ENCODE data around the gene HOOK1. TPM values are rescaled to one million over a fixed set of nuclear protein-coding genes. Genes with fewer than 3 reads are reported as not detected.
A peak's percentile ranks its signal among the peaks of the same experiment; 100 is the strongest.
"Not testable (repeated sequence)": the region's sequence is repeated elsewhere in the genome, so short reads cannot be mapped to it uniquely, and the experiment has no call there.

The HOOK1 gene
- total and polyA plus RNA-seq, 12 donors, result 0.61 to 6.1 (median 3.0) TPM

DNA sequence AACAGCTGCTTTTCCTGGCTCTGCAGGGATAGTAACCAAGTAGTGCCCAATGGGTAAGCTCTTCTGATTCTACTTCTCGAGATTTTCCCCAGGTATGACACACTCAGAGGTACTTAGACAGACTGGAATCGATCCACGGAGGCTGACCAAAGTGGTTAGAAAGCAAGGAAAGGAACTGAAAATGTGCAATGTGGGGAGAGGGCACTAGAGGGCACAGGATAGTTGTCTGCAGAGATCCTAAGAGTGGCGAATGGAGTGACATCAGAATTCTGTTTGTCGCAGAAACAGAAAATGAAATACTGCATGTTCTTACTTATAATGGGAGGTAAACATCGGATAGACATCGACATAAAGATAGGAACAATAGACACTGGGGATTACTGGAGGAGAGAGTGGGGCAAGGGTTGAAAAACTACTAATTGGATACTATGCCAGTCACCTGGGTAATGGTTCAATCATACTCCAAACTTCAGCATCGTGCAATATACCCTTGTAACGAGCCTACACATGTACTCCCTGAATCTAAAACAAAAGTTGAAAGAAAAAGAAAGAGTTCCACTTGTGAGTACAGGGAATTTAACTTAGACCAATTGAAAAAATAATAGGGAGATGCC, 88.5 kb downstream of the HOOK1 start:
- no peak for DNase-seq
- TF ChIP-seq, protein P1, sequence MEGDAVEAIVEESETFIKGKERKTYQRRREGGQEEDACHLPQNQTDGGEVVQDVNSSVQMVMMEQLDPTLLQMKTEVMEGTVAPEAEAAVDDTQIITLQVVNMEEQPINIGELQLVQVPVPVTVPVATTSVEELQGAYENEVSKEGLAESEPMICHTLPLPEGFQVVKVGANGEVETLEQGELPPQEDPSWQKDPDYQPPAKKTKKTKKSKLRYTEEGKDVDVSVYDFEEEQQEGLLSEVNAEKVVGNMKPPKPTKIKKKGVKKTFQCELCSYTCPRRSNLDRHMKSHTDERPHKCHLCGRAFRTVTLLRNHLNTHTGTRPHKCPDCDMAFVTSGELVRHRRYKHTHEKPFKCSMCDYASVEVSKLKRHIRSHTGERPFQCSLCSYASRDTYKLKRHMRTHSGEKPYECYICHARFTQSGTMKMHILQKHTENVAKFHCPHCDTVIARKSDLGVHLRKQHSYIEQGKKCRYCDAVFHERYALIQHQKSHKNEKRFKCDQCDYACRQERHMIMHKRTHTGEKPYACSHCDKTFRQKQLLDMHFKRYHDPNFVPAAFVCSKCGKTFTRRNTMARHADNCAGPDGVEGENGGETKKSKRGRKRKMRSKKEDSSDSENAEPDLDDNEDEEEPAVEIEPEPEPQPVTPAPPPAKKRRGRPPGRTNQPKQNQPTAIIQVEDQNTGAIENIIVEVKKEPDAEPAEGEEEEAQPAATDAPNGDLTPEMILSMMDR (IDR thresholded peaks at IDR 0.05), result peak in 6 of 9 donors; percentile 16 to 43 (median 34)
- ATAC-seq, result peak in 3 of 8 donors; percentile 41
- Histone ChIP-seq H3K9me3 (no peaks in the 10 kb centered on the region), H3K4me1 (peaks cover 0 to 58% (median 12%) of the 10 kb centered on the region in 9 donors), H3K36me3 (peaks cover 0 to 67% (median 4%) of the 10 kb centered on the region in 9 donors), H3K4me3 (no peak overlapping the region), H3K27ac (peak overlapping the region in 3 of 10 donors; percentile 39 to 56 (median 53)), H3K27me3 (peaks cover 0 to 2% (median 0%) of the 10 kb centered on the region in 7 donors)
- intact Hi-C loops (cut with DNase I), result loop anchor here in 1 of 10 donors (5.0 kb wide), 1 partner anchor 44 kb away; no protein-coding TSS in a partner anchor
- 45 to 47% methylated on average over 9 of the region's 9 CpGs for WGBS, 2 donors

DNA sequence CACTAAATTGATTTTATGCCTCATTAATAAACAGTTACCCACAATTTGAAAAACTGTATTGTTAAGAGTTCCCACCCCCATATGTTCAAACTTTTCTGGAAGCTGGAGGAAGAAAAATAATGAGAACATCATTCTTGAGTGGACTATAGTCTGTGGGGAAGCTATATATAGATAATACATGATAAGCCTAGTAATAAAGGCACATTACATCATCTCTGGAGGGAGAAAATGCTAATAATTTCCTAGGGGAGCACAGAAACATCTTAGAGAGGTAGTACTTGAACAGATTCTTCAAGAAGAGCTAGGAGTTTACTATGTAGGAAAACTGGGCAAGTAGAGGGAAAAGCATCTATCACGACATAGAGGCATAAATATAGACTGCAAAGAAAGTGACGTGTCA, 92.2 kb downstream of the HOOK1 start:
- 23 to 29% methylated on average over 2 of the region's 2 CpGs for WGBS, 2 donors
- Histone ChIP-seq H3K36me3 (peaks cover 0 to 75% (median 0%) of the 10 kb centered on the region in 9 donors), H3K9me3 (no peaks in the 10 kb centered on the region), H3K27me3 (no peaks in the 10 kb centered on the region), H3K4me1 (peaks cover 0 to 68% (median 4%) of the 10 kb centered on the region in 9 donors), H3K4me3 (no peak overlapping the region), H3K27ac (peak overlapping the region in 5 of 10 donors; percentile 12 to 56 (median 48))
- TF ChIP-seq, protein P1 (IDR thresholded peaks at IDR 0.05), result no peak
- no peak for ATAC-seq
- intact Hi-C loops (cut with DNase I), result no loop called here
- no peak for DNase-seq

DNA sequence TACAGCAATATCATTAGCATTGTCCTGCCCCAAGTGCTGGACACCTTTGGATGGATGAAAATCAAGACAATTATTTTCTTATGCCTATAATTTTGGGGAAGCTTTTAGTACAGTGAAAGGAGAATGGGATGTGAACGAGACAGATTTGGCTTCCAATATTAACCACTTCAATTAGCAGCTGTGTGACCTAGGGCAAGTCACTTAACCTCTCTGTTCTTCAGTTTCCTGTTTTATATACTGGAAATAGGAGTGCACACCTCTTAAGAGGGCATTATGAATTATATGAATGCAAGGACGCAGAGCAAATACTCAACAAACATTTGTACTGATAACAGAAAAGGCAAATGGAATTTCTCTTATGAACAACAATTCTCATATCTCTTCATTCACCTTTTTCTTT, 93.3 kb downstream of the HOOK1 start:
- peaks cover 0 to 66% (median 4%) of the 10 kb centered on the region in 9 donors for H3K4me1 ChIP-seq
- 77 to 78% methylated on average over 2 of the region's 2 CpGs for WGBS, 2 donors
- TF ChIP-seq, protein P1 (IDR thresholded peaks at IDR 0.05), result no peak
- intact Hi-C loops (cut with DNase I), result no loop called here
- H3K36me3 ChIP-seq, result peaks cover 0 to 86% (median 0%) of the 10 kb centered on the region in 9 donors
- no peak for ATAC-seq
- H3K9me3 ChIP-seq, result no peaks in the 10 kb centered on the region
- peak overlapping the region in 4 of 10 donors; percentile 12 to 56 (median 48) for H3K27ac ChIP-seq
- H3K4me3 ChIP-seq, result no peak overlapping the region
- H3K27me3 ChIP-seq, result no peaks in the 10 kb centered on the region
- no peak for DNase-seq

DNA sequence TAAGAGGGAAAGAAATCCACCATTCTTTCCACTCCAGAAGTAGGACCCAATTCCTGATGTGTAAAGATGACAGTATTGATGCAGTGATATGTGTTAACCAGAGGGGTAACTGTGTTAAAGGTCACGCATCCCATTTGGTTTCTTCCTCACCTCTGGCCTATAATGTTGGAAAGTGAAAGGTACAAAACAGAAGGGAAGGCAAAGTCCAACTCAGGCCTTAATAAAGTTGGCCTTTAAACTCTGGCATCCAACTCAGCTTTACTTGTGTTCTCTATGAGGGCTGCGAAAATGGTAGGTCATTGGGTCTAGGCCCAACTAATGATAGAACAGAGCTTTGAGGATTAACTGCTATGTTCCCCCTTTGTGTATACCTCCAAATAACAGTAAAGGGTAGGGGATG, 93.9 kb downstream of the HOOK1 start:
- no peak overlapping the region for H3K4me3 ChIP-seq
- DNase-seq (no peak), ATAC-seq (no peak)
- TF ChIP-seq, protein P1 (IDR thresholded peaks at IDR 0.05), result no peak
- H3K27ac ChIP-seq, result peak overlapping the region in 1 of 10 donors; percentile 43
- WGBS, 2 donors, result 97 to 99% methylated on average over 2 of the region's 2 CpGs
- intact Hi-C loops (cut with DNase I), result no loop called here
- peaks cover 0 to 82% (median 0%) of the 10 kb centered on the region in 9 donors for H3K36me3 ChIP-seq
- no peaks in the 10 kb centered on the region for H3K9me3 ChIP-seq
- H3K4me1 ChIP-seq, result peaks cover 0 to 68% (median 4%) of the 10 kb centered on the region in 9 donors
- H3K27me3 ChIP-seq, result no peaks in the 10 kb centered on the region

DNA sequence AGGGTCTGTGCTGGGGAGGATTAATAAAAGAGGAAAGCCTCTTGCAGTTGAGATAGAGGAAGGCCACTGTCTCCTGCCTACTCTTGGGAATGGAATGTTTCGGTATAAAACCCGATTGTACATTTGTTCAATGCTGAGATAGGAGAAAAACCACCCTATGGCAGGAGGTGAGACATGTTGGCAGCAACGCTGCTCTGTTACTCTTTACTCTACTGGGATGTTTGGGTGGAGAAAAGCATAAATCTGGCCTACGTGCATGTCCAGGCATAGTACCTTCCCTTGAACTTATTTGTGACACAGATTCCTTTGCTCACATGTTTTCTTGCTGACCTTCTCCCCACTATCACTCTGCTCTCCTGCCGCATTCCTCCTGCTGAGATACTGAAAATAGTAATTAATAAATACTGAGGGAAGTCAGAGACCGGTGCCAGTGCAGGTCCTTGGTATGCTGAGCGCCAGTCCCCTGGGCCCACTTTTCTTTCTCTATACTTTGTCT, 100.1 kb downstream of the HOOK1 start:
- Histone ChIP-seq H3K4me1 (peaks cover 0 to 93% (median 26%) of the 10 kb centered on the region in 9 donors), H3K36me3 (peaks cover 0 to 33% (median 0%) of the 10 kb centered on the region in 9 donors), H3K27ac (peak overlapping the region in 8 of 10 donors; percentile 18 to 92 (median 80))
- H3K9me3 ChIP-seq; H3K4me3 ChIP-seq; intact Hi-C loops (cut with DNase I); H3K27me3 ChIP-seq; DNase-seq; ATAC-seq: not testable (repeated sequence)
- 58 to 73% methylated on average over 7 of the region's 7 CpGs for WGBS, 2 donors
